GM06990 (cell line): Measurements from ENCODE around the gene GOLGA7B.

Experiments
- DNase-seq: peaks from one replicate; pipeline ENCODE4 v3.0.0-alpha.2; 2011; ENCODE audit not compliant: insufficient read length; ENCODE audit errors: extremely low read depth
- H3K27me3 ChIP-seq: replicated peaks from 2 replicates; pipeline ENCODE4 v1.6.0; 2011; ENCODE audit warnings: low read length; ENCODE audit not compliant: control insufficient read depth, insufficient read depth
- H3K36me3 ChIP-seq: 2 replicates; pipeline ENCODE4 v1.5.1; 2011; ENCODE audit warnings: low read length; ENCODE audit not compliant: control insufficient read depth, insufficient read depth
- H3K4me3 ChIP-seq: replicated peaks from 2 replicates; pipeline ENCODE4 v1.5.1; 2011; ENCODE audit warnings: low read depth, mild to moderate bottlenecking, control low read depth, low read length
- TF ChIP-seq, protein P1 (sequence below): IDR thresholded peaks from 2 replicates; pipeline ENCODE4 v1.5.1; 2011; ENCODE audit warnings: low read length, control low read depth, mild to moderate bottlenecking, inconsistent platforms; ENCODE audit not compliant: insufficient read depth, poor library complexity, severe bottlenecking

Gene GOLGA7B

GRCh38 chr10:97810446-97810845 is 39.2 kb upstream of the GOLGA7B start:
- TF ChIP-seq, protein P1, sequence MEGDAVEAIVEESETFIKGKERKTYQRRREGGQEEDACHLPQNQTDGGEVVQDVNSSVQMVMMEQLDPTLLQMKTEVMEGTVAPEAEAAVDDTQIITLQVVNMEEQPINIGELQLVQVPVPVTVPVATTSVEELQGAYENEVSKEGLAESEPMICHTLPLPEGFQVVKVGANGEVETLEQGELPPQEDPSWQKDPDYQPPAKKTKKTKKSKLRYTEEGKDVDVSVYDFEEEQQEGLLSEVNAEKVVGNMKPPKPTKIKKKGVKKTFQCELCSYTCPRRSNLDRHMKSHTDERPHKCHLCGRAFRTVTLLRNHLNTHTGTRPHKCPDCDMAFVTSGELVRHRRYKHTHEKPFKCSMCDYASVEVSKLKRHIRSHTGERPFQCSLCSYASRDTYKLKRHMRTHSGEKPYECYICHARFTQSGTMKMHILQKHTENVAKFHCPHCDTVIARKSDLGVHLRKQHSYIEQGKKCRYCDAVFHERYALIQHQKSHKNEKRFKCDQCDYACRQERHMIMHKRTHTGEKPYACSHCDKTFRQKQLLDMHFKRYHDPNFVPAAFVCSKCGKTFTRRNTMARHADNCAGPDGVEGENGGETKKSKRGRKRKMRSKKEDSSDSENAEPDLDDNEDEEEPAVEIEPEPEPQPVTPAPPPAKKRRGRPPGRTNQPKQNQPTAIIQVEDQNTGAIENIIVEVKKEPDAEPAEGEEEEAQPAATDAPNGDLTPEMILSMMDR = no peak
- no peak for DNase-seq
- Histone ChIP-seq H3K4me3 (no peak overlapping the region), H3K27me3 (no peaks in the 10 kb centered on the region; the same call in none of the 2 replicates), H3K36me3 (no peaks in the 10 kb centered on the region)

DNA sequence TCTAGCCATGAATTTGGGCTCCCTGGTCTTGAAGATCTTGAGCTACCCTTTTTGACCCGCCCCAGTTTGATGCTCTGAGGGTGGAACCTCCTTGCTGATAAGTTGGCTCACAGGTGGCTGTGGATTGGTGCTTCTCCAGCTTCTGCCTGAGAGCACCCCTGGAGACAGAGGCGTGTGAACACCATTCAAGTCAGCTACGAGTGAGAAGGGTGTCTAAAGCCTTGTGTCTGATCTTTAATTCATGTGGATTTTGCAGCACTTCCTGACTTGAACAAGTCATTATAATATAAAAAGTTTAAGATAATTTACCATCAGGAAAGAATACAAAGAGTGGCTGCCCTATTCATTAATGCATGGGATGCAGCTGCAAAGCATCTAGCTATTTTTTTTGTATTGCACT is 37.7 kb upstream of the GOLGA7B start:
- TF ChIP-seq, protein P1 = no peak
- Histone ChIP-seq H3K27me3 (no peaks in the 10 kb centered on the region; the same call in none of the 2 replicates), H3K36me3 (no peaks in the 10 kb centered on the region), H3K4me3 (no peak overlapping the region)
- no peak for DNase-seq

GRCh38 chr10:97812696-97813095 is 36.9 kb upstream of the GOLGA7B start:
- H3K27me3 ChIP-seq = no peaks in the 10 kb centered on the region; the same call in none of the 2 replicates
- TF ChIP-seq, protein P1 = no peak
- no peak overlapping the region for H3K4me3 ChIP-seq
- no peak for DNase-seq
- no peaks in the 10 kb centered on the region for H3K36me3 ChIP-seq

DNA sequence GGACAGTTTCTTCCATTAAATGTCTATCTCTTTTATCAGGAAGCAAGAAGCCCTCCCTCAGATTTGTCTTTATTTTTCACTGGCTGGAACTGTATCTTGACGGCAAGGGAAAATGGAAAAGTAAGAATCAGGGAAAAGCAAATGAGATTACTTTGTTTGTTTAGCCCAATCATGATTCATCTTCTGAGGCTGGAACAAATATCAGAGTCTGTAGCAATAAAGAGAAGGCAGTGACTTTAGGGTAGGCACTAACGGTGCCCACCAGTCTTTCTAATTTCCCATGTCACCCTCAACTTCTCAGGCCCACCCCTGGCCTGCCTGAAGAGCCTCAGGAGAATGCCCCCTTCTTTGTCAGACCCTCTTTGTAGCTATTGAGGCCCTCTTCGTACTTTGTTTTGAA is 36.3 kb upstream of the GOLGA7B start:
- TF ChIP-seq, protein P1 = no peak
- Histone ChIP-seq H3K27me3 (no peaks in the 10 kb centered on the region; the same call in none of the 2 replicates), H3K36me3 (no peaks in the 10 kb centered on the region), H3K4me3 (no peak overlapping the region)
- no peak for DNase-seq

GRCh38 chr10:97814996-97815395 is 34.6 kb upstream of the GOLGA7B start:
- Histone ChIP-seq H3K27me3 (no peaks in the 10 kb centered on the region; the same call in none of the 2 replicates), H3K4me3 (no peak overlapping the region), H3K36me3 (no peaks in the 10 kb centered on the region)
- no peak for DNase-seq
- TF ChIP-seq, protein P1 = no peak

DNA sequence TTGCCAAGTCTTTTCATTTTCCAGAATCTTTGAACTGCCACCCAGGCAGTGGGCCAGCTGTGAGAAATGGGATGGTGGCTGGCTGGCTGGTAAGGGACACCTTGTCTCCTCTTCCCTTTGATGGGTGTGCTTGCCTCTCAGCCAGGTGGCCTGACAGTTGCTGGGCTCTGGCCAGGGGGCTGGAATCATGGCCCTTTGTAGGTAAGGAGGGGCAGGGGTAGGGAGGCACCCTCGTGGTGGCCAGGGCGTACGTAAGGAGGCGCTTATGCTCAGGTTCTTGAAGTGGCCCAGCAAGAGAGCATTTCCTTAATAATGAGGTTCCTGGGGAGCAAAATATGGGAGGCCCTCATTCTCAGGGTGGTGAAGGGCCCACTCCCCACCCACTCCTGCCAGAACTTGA is 33.0 kb upstream of the GOLGA7B start:
- no peaks in the 10 kb centered on the region; the same call in none of the 2 replicates for H3K27me3 ChIP-seq
- H3K36me3 ChIP-seq = no peaks in the 10 kb centered on the region
- DNase-seq = no peak
- TF ChIP-seq, protein P1 = no peak
- no peak overlapping the region for H3K4me3 ChIP-seq
